T-cell (primary cell): ENCODE measurements around the gene TMEM259. TPM values are rescaled to one million over a fixed set of nuclear protein-coding genes. Genes with fewer than 3 reads are reported as not detected.

Experiments
- ATAC-seq, 4 experiments: fragments of 200-7000 bp in 3 of 4; fragments of 150-1000 bp in 1 of 4; cut with Tn5 transposase; replicated peaks in 1 of 4; 1 replicate in 3 of 4; 2 replicates in 1 of 4; pipeline ENCODE4 v1.10.0; 2021; ENCODE audit warnings: moderate library complexity in 3 of 4, mild to moderate bottlenecking in 2 of 4, moderate number of reproducible peaks in 1 of 4
- CTCF ChIA-PET, 2 donors: fragments of 300-600 bp; sonication (Branson Sonifier 250); formaldehyde crosslinking; loops; one replicate each; lab custom pipeline; 2022; ENCODE audit warnings: antibody characterized with exemption in 2 of 2; lab: Charles Lee
- POLR2A ChIA-PET, 2 donors: fragments of 300-600 bp; sonication (Branson Sonifier 250); formaldehyde crosslinking; loops; one replicate each; lab custom pipeline; 2022; ENCODE audit warnings: antibody characterized with exemption in 2 of 2; lab: Charles Lee
- DNase-seq, 35 experiments: peaks; one replicate each; pipeline versions ENCODE4 v3.0.0 to v3.0.0-alpha.2; 2013 to 2023
- H3K27ac ChIP-seq: one replicate; pipeline ENCODE4 v1.5.1; 2013; ENCODE audit warnings: low read length
- H3K27me3 ChIP-seq, 2 experiments: replicated peaks in 1 of 2; 1 replicate in 1 of 2; 2 replicates in 1 of 2; pipeline versions ENCODE4 v1.6.1 to v1.7.0; 2013; ENCODE audit warnings: low read length in 1 of 2, mixed read lengths in 1 of 2; ENCODE audit not compliant: control insufficient read depth in 2 of 2, insufficient read depth in 2 of 2; ENCODE audit errors: extremely low read depth in 1 of 2
- H3K36me3 ChIP-seq, 2 donors: 1 replicate in 1 of 2; 2 replicates in 1 of 2; pipeline versions ENCODE4 v1.6.1 to v1.7.0; 2013; ENCODE audit warnings: low read length in 1 of 2; ENCODE audit not compliant: control insufficient read depth in 2 of 2, insufficient read depth in 1 of 2; ENCODE audit errors: extremely low read depth in 1 of 2
- H3K4me1 ChIP-seq, 2 experiments: 1 replicate in 1 of 2; 2 replicates in 1 of 2; pipeline versions ENCODE4 v1.6.1 to v1.7.0; 2013; ENCODE audit warnings: low read length in 2 of 2, mixed read lengths in 1 of 2; ENCODE audit not compliant: insufficient read depth in 2 of 2, control insufficient read depth in 1 of 2; ENCODE audit errors: extremely low read depth in 1 of 2
- H3K4me3 ChIP-seq, 2 donors: 1 replicate in 1 of 2; 2 replicates in 1 of 2; pipeline versions ENCODE4 v1.5.1 to v1.7.0; 2013; ENCODE audit warnings: mild to moderate bottlenecking in 2 of 2, low read length in 1 of 2, moderate library complexity in 1 of 2; ENCODE audit not compliant: control insufficient read depth in 1 of 2; ENCODE audit errors: extremely low read depth in 1 of 2
- H3K9me3 ChIP-seq: 2 replicates; pipeline ENCODE4 v1.7.0; 2013
- H3K27ac Mint-ChIP-seq, 2 donors: one replicate each; pipeline ENCODE4 v1.8.0; 2020 to 2021; ENCODE audit warnings: mild to moderate bottlenecking in 2 of 2, mixed read lengths in 2 of 2
- H3K27me3 Mint-ChIP-seq, 2 donors: one replicate each; pipeline ENCODE4 v1.8.0; 2021 to 2022; ENCODE audit warnings: mixed read lengths in 2 of 2
- H3K36me3 Mint-ChIP-seq: one replicate; pipeline ENCODE4 v1.8.0; 2021; ENCODE audit warnings: mixed read lengths
- H3K4me1 Mint-ChIP-seq, 3 donors: one replicate each; pipeline ENCODE4 v1.8.0; 2020 to 2022; ENCODE audit warnings: mixed read lengths in 3 of 3, mild to moderate bottlenecking in 1 of 3
- H3K4me3 Mint-ChIP-seq, 3 donors: one replicate each; pipeline ENCODE4 v1.8.0; 2020 to 2022; ENCODE audit warnings: mild to moderate bottlenecking in 3 of 3, mixed read lengths in 3 of 3, moderate library complexity in 3 of 3
- H3K9me3 Mint-ChIP-seq, 3 donors: one replicate each; pipeline ENCODE4 v1.8.0; 2020 to 2022; ENCODE audit warnings: mixed read lengths in 3 of 3
- WGBS: methylation state at CpG from one replicate; pipeline ENCODE4 v1.1.5; 2013; ENCODE audit warnings: missing lambda C conversion rate; ENCODE audit not compliant: insufficient coverage; 5-methylcytosine and 5-hydroxymethylcytosine counted together
- total RNA-seq, 35 experiments: library from RNA in 6 of 35; stranded (reverse) in 6 of 35; fragments of 120-200 nt in 1 of 35; gene quantifications; one replicate each; pipeline versions ENCODE4 v1.2.1 to v1.2.4 and lab custom pipeline; 2013 to 2026

The TMEM259 gene
- total RNA-seq, 5 donors from 2014 or later (not counting 1 experiment from before 2014, with no cell fraction given): 319 to 423 (median 372) TPM

DNA sequence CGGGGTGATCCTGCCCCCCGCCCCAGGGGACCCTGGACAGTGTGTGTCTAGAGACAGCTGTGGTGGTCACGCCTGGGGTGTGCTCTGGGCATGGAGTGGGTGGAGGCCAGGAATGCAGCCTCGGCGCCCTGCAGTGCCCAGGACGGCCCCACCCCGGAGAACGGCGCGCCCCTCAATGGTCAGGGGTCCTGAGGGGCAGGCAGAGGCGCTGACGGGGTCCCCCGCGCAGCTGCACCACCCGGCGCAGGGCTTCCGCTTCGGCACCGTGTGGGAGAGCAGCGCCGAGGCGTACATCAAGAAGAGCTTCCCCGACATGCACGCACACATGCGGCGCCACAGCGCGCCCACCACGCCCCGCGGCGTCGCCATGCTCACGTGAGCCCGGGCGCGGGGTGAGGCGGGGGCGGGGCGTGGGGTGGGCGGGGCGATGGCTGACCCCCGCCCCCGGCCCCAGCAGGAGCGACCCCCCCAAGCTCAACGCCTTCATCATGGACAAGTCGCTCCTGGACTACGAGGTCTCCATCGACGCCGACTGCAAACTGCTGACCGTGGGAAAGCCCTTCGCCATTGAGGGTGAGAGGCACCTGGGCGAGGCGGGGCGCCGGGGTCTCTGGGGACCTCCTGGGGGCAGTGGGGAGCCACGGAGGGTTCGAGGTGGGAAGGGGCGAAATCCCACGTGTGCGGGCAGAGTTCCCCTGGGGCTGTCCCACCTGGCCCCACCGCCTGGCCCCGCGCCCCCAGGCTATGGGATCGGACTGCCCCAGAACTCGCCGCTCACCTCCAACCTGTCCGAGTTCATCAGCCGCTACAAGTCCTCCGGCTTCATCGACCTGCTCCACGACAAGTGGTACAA is 13.3 kb downstream of the TMEM259 start:
- Histone ChIP-seq H3K4me3 (no peak overlapping the region), H3K4me1 (no peaks in the 10 kb centered on the region), H3K36me3 (peaks cover 13 to 16% of the 10 kb centered on the region in 2 donors), H3K27ac (no peak overlapping the region), H3K27me3 (peaks cover 0 to 10% of the 10 kb centered on the region in 2 experiments), H3K9me3 (no peaks in the 10 kb centered on the region)
- peaks cover 1 to 2% of the 10 kb centered on the region in 2 donors for H3K27me3 Mint-ChIP-seq
- H3K4me3 Mint-ChIP-seq: no peak overlapping the region
- H3K27ac Mint-ChIP-seq: no peak overlapping the region
- ATAC-seq: no peak
- no peak for DNase-seq
- peaks cover 0 to 2% (median 0%) of the 10 kb centered on the region in 3 donors for H3K4me1 Mint-ChIP-seq
- ChIA-PET CTCF (no interaction called here), POLR2A (interaction anchor here in 1 of 2 donors (0.6 kb wide), 1 partner anchor 89 kb away, joined by 4 read pairs; no protein-coding TSS in a partner anchor)
- no peaks in the 10 kb centered on the region for H3K36me3 Mint-ChIP-seq
- H3K9me3 Mint-ChIP-seq: no peaks in the 10 kb centered on the region
- 95% methylated on average over 59 of the region's 73 CpGs for WGBS

DNA sequence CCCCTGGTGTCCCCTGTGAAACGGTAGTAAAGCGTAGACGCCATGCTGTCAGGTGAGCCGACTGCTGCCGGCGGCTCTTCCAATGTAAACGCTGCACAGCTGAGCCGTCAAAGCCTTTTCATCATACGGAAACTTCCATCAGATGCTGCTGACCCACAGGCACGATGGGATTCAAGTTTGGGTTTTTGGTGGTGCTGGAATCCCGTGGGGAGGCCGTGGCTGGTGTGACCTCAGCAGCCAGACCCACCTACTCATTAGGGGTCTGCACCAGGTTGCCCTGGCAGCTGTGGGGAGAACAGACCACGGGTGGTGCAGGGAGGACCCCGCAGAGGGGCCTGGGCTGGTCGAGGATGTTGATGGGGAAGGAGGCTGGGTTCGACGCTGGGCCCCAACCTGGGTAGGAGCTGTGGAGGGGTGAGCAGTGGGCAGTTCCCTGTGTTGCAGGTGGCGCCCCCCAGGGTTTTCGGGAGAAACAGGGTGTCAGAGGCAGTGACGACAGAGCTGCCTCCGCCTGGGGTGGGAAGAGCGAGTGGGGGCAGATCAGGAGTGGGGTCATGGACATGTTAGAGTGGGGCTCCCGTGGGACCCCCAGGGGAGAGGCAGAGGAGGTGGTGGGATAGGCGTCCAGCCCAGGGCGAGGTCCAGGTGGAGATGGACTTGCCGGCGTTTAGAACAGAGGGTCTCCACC is 14.1 kb downstream of the TMEM259 start:
- Histone ChIP-seq H3K27ac (no peak overlapping the region), H3K4me1 (peaks cover 0 to 2% of the 10 kb centered on the region in 2 experiments), H3K9me3 (no peaks in the 10 kb centered on the region), H3K27me3 (peaks cover 0 to 17% of the 10 kb centered on the region in 2 experiments), H3K4me3 (no peak overlapping the region), H3K36me3 (peaks cover 8 to 13% of the 10 kb centered on the region in 2 donors)
- DNase-seq: no peak
- H3K9me3 Mint-ChIP-seq: no peaks in the 10 kb centered on the region
- ATAC-seq: no peak
- no peak overlapping the region for H3K4me3 Mint-ChIP-seq
- ChIA-PET CTCF (no interaction called here), POLR2A (no interaction called here)
- no peak overlapping the region for H3K27ac Mint-ChIP-seq
- peaks cover 4 to 5% of the 10 kb centered on the region in 2 donors for H3K27me3 Mint-ChIP-seq
- peaks cover 0 to 5% (median 0%) of the 10 kb centered on the region in 3 donors for H3K4me1 Mint-ChIP-seq
- WGBS: 87% methylated on average over 21 of the region's 27 CpGs
- no peaks in the 10 kb centered on the region for H3K36me3 Mint-ChIP-seq

DNA sequence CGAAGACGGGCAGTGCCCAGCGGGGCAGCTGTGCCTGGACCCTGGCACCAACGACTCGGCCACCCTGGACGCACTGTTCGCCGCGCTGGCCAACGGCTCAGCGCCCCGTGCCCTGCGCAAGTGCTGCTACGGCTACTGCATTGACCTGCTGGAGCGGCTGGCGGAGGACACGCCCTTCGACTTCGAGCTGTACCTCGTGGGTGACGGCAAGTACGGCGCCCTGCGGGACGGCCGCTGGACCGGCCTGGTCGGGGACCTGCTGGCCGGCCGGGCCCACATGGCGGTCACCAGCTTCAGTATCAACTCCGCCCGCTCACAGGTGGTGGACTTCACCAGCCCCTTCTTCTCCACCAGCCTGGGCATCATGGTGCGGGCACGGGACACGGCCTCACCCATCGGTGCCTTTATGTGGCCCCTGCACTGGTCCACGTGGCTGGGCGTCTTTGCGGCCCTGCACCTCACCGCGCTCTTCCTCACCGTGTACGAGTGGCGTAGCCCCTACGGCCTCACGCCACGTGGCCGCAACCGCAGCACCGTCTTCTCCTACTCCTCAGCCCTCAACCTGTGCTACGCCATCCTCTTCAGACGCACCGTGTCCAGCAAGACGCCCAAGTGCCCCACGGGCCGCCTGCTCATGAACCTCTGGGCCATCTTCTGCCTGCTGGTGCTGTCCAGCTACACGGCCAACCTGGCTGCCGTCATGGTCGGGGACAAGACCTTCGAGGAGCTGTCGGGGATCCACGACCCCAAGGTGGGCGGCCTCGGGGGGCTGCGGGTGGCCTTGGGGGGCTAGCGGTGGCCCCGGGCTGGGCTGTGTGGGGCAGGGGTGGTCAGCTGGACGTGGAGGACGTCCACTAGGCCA is 15.9 kb downstream of the TMEM259 start:
- peaks cover 4 to 10% of the 10 kb centered on the region in 2 donors for H3K27me3 Mint-ChIP-seq
- H3K4me3 Mint-ChIP-seq: no peak overlapping the region
- H3K4me1 Mint-ChIP-seq: peaks cover 4 to 5% (median 5%) of the 10 kb centered on the region in 3 donors
- H3K4me1 ChIP-seq: peaks cover 0 to 16% of the 10 kb centered on the region in 2 experiments
- no peak overlapping the region for H3K27ac ChIP-seq
- no peaks in the 10 kb centered on the region for H3K9me3 Mint-ChIP-seq
- ChIA-PET CTCF (interaction anchor here in 1 of 2 donors (0.7 kb wide), 1 partner anchor 14 kb away, joined by 3 read pairs; no protein-coding TSS in a partner anchor), POLR2A (no interaction called here)
- no peaks in the 10 kb centered on the region for H3K9me3 ChIP-seq
- ATAC-seq: no peak
- H3K36me3 ChIP-seq: peaks cover under 1 to 7% of the 10 kb centered on the region in 2 donors
- WGBS: 94% methylated on average over 55 of the region's 70 CpGs
- no peak for DNase-seq
- H3K36me3 Mint-ChIP-seq: no peaks in the 10 kb centered on the region
- no peak overlapping the region for H3K27ac Mint-ChIP-seq
- no peak overlapping the region for H3K4me3 ChIP-seq
- H3K27me3 ChIP-seq: peaks cover 0 to 30% of the 10 kb centered on the region in 2 experiments

DNA sequence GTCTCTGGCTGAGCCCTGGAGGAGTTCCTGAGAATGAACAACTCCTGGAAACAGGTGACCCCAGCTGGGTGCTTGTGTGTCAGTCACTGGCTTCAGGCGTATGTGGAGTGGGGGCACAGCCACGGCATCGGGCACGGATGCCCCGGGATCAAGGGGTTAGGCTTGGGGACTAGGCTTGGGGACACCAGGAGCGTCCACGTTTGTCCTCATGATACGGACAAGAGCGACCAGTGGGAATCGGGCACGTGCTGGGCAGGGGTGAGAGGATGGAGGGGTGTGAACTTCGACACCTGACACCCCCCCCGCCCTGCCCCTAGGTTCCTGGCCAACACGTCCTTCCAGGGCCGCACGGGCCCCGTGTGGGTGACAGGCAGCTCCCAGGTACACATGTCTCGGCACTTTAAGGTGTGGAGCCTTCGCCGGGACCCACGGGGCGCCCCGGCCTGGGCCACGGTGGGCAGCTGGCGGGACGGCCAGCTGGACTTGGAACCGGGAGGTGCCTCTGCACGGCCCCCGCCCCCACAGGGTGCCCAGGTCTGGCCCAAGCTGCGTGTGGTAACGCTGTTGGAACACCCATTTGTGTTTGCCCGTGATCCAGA is 16.6 kb downstream of the TMEM259 start:
- Mint-ChIP-seq H3K9me3 (no peaks in the 10 kb centered on the region), H3K36me3 (no peaks in the 10 kb centered on the region), H3K4me1 (peaks cover 4 to 5% (median 5%) of the 10 kb centered on the region in 3 donors), H3K27me3 (peaks cover 5 to 15% of the 10 kb centered on the region in 2 donors), H3K4me3 (no peak overlapping the region), H3K27ac (no peak overlapping the region)
- POLR2A ChIA-PET: no interaction called here
- no peak overlapping the region for H3K4me3 ChIP-seq
- CTCF ChIA-PET: interaction anchor here in 1 of 2 donors (0.7 kb wide), 1 partner anchor 15 kb away, joined by 3 read pairs; no protein-coding TSS in a partner anchor
- no peak for ATAC-seq
- WGBS: 79% methylated on average over 28 of the region's 32 CpGs
- H3K27ac ChIP-seq: no peak overlapping the region
- peaks cover 0 to 18% of the 10 kb centered on the region in 2 experiments for H3K4me1 ChIP-seq
- H3K9me3 ChIP-seq: no peaks in the 10 kb centered on the region
- H3K27me3 ChIP-seq: peaks cover 2 to 37% of the 10 kb centered on the region in 2 experiments
- peaks cover 0 to 3% of the 10 kb centered on the region in 2 donors for H3K36me3 ChIP-seq
- DNase-seq: no peak

DNA sequence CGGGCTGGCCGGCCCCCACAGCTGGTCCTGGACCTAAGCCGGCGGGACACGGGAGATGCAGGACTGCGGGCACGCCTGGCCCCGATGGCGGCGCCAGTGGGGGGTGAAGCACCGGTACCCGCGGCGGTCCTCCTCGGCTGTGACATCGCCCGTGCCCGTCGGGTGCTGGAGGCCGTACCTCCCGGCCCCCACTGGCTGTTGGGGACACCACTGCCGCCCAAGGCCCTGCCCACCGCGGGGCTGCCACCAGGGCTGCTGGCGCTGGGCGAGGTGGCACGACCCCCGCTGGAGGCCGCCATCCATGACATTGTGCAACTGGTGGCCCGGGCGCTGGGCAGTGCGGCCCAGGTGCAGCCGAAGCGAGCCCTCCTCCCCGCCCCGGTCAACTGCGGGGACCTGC is 17.6 kb downstream of the TMEM259 start:
- peaks cover 12 to 23% of the 10 kb centered on the region in 2 donors for H3K27me3 Mint-ChIP-seq
- no peaks in the 10 kb centered on the region for H3K9me3 Mint-ChIP-seq
- DNase-seq (no peak), ATAC-seq (no peak)
- H3K4me1 ChIP-seq: peaks cover 0 to 18% of the 10 kb centered on the region in 2 experiments
- ChIA-PET POLR2A (no interaction called here), CTCF (interaction anchor here in 1 of 2 donors (0.7 kb wide), 1 partner anchor 90 kb away, joined by 5 read pairs; no protein-coding TSS in a partner anchor)
- peaks cover 4 to 47% of the 10 kb centered on the region in 2 experiments for H3K27me3 ChIP-seq
- peaks cover 5 to 9% (median 9%) of the 10 kb centered on the region in 3 donors for H3K4me1 Mint-ChIP-seq
- H3K27ac Mint-ChIP-seq: no peak overlapping the region
- 86% methylated on average over 37 of the region's 37 CpGs for WGBS
- H3K36me3 Mint-ChIP-seq: no peaks in the 10 kb centered on the region
- H3K9me3 ChIP-seq: no peaks in the 10 kb centered on the region
- no peak overlapping the region for H3K27ac ChIP-seq
- no peak overlapping the region for H3K4me3 ChIP-seq
- H3K36me3 ChIP-seq: no peaks in the 10 kb centered on the region
- H3K4me3 Mint-ChIP-seq: no peak overlapping the region
